DMS53 treated with DMSO at 0.1 percent for 48 hours (cell line): ENCODE results near the gene ARVCF.

Experiments used
- DNase-seq: peaks from one replicate; lab custom pipeline; 2025; ENCODE audit not compliant: unreplicated experiment; lab: John Stamatoyannopoulos, UW

Gene ARVCF

GRCh38 chr22:20053407-20054033 lies 36.9 kb upstream of the ARVCF start:
- no peak for DNase-seq

- DNase-seq: no peak
Measured at GRCh38 chr22:20052309-20053259, 36.0 kb upstream of the ARVCF start.

- no peak for DNase-seq
Measured at GRCh38 chr22:20051927-20052308, 35.3 kb upstream of the ARVCF start.

- DNase-seq: no peak
Measured at GRCh38 chr22:20046730-20047129, 30.1 kb upstream of the ARVCF start.

GRCh38 chr22:20044495-20045151 lies 28.0 kb upstream of the ARVCF start:
- DNase-seq: no peak

GRCh38 chr22:20043997-20044342 lies 27.3 kb upstream of the ARVCF start:
- DNase-seq: no peak

- no peak for DNase-seq
Measured at GRCh38 chr22:20043057-20043996, 26.7 kb upstream of the ARVCF start.

GRCh38 chr22:20040327-20041200 lies 23.9 kb upstream of the ARVCF start:
- DNase-seq: no peak

- DNase-seq: no peak
Measured at GRCh38 chr22:20039683-20040325, 23.2 kb upstream of the ARVCF start.

GRCh38 chr22:20038574-20038973 lies 22.0 kb upstream of the ARVCF start:
- no peak for DNase-seq

- DNase-seq: no peak
Measured at GRCh38 chr22:20037419-20037818, 20.8 kb upstream of the ARVCF start.

GRCh38 chr22:20036535-20037392 lies 20.1 kb upstream of the ARVCF start:
- no peak for DNase-seq

GRCh38 chr22:20036084-20036482 lies 19.5 kb upstream of the ARVCF start:
- no peak for DNase-seq

GRCh38 chr22:20035375-20036083 lies 18.9 kb upstream of the ARVCF start:
- no peak for DNase-seq

- DNase-seq: no peak
Measured at GRCh38 chr22:20034143-20034542, 17.5 kb upstream of the ARVCF start.

- DNase-seq: no peak
Measured at GRCh38 chr22:20033045-20033706, 16.6 kb upstream of the ARVCF start.

- DNase-seq: no peak
Measured at GRCh38 chr22:20032407-20032991, 15.9 kb upstream of the ARVCF start.
